Stimulated activated CD4-positive, alpha-beta T cell treated with anti-CD3 and anti-CD28 coated beads, Interleukin-1b, Interleukin-23, amount 100 ng/mL, for 4 hours (primary cell): ENCODE measurements around the gene SNAPC3.
"Not testable (repeated sequence)": the region's sequence is repeated elsewhere in the genome, so short reads cannot be mapped to it uniquely, and the experiment has no call there.

Experiments
- DNase-seq, 2 donors: peaks; one replicate each; pipeline ENCODE4 v3.0.0-alpha.2; 2020; ENCODE audit warnings: low read depth in 2 of 2

Gene SNAPC3

GRCh38 chr9:15423231-15423985, 732 bp downstream of the SNAPC3 start:
- no peak for DNase-seq

DNA sequence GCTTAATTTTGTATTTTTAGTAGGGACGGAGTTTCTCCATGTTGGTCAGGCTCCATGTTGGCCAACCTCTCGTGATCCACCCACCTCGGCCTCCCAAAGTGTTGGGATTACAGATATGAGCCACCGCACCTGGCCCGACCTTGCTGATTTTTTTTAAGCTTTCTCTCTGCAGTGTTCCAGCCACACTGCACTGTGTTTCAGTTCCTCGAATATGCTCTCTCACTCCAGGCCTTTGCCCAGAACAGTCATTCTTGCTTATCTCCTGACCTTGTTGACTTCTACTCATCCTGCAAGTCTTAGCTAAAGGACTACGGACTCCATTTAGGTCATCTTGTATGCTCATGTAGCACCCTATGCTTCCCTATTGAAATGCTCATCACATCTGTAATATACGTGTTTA, 3.3 kb downstream of the SNAPC3 start:
- DNase-seq: no peak

DNA sequence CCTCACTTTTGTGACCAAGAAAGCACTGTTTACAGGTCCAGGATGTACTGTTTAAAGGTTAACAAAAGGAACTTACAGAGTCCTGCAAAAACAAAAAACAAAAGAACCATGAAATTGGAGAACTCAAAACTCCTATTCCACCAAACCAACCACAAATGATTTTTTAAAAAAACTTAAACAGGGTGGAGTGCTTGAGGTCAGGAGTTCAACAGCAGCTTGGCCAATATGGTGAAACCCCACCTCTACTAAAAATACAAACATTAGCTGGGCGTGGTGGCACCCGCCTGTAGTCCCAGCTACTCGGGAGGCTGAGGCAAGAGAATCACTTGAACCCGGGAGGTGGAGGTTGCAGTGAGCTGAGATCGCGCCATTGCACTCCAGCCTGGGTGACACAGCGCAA, 5.0 kb downstream of the SNAPC3 start:
- not testable (repeated sequence) for DNase-seq

- DNase-seq: no peak
Measured at GRCh38 chr9:15430920-15431844, 8.5 kb downstream of the SNAPC3 start.

DNA sequence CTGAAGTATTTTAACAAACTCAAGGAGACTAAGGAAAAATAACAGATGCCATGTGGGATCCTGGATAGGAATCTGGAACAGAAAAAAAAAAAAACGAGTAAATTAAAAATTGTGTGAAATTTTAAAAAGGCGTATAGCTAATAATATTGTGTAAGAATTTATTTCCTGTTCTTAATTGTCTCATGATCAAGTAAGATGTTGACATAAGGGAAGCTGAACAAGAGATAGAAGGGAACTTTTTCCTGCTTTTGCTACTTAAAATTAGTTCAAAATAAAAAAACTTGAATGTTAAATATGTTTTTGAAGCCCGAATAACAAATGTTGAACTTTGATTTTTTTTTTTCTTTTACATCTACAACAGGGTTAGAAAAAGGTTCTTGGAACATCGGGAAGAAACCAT, 10.5 kb downstream of the SNAPC3 start:
- DNase-seq: no peak

- DNase-seq: no peak
Measured at GRCh38 chr9:15433661-15434060, 11.0 kb downstream of the SNAPC3 start.

GRCh38 chr9:15438891-15439290, 16.2 kb downstream of the SNAPC3 start:
- DNase-seq: no peak

DNA sequence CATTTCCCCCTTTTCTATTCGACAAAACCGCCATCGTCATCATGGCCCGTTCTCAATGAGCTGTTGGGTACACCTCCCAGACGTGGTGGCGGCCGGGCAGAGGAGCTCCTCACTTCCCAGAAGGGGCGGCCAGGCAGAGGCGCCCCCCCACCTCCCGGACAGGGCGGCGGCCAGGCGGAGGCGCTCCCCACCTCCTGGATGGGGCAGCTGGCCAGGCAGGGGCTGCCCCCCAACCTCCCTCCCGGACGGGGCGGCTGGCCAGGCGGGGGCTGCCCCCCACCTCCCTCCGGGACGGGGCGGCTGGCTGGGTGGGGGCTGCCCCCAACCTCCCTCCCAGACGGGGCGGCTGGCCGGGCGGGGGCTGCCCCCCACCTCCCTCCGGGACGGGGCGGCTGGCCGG, 19.2 kb downstream of the SNAPC3 start:
- not testable (repeated sequence) for DNase-seq

- DNase-seq: not testable (repeated sequence)
Measured at GRCh38 chr9:15442264-15442663, 19.6 kb downstream of the SNAPC3 start.

DNA sequence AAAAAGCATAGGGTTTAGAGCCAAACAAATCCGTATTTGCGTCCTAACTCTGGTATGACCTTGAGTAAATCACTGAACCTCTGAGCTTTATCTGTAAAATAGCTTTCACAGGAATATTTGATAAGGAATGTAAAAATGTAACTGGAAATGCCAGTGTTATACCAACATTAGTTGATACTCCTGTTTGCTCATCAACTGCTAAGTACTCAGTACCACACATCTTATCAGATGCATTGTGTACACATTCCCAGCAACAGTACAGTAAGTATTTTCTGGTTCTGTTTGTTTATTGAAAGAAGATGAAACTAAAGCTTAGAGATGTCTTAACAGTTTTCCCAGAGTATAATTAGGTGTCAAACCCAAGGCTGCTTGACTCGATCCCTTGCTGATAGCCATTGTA, 21.5 kb downstream of the SNAPC3 start:
- DNase-seq: no peak

DNA sequence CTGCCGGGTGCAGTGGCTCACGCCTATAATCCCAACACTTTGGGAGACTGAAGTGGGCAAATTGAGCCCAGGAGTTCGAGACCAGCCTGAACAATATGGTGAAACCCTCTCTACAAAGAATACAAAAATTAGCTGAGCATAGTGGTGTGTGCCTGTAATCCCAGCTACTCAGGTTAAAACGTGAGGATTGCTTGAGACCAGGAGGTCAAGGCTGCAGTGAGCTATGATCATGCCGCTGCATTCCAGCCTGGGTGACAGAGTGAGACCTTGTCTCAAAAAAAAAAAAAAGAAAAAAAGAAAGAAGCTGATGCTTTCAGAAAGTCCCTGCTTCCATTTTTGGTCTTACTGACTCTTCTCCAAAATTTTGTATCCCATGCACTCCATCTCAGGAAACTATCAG, 31.3 kb downstream of the SNAPC3 start:
- no peak for DNase-seq

DNA sequence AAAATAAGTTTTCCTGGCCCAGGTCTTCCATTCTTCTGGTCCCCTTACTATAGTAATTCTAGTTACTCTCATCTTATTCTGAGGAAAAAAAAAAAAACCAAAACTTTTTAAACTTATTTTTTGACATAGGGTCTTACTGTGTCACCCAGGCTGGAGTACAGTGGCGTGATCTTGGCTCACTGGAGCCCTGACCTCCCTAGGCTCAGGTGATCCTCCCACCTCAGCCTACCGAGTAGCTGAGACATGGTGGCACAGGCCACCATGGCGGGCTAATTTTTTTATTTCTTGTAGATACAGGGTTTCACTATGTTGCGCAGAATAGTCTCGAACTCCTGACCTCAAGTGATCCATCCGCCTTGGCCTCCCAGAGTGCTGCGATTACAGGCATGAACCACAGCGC, 38.4 kb downstream of the SNAPC3 start:
- no peak for DNase-seq

GRCh38 chr9:15461601-15462000, 38.9 kb downstream of the SNAPC3 start:
- no peak for DNase-seq

- DNase-seq: no peak
Measured at GRCh38 chr9:15468145-15468544, 45.5 kb downstream of the SNAPC3 start.

DNA sequence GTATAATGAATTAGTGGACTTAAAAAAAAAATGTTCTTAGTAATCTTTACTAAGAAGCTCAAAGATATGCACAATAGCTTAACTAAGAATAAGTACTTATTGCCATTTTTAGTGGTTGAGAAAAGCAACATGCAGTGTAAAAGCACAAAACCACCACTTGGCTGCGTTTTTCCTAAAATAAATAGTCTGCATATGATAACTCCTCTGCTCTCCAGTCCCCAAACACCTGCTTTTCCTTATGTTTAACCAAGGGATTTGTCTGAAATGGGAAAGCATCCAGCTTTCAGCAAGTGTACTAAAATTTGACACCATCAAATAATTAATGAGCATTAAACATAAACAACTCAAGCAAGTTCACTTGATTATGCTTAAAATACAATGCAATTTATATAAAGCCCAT, 46.7 kb downstream of the SNAPC3 start:
- no peak for DNase-seq

DNA sequence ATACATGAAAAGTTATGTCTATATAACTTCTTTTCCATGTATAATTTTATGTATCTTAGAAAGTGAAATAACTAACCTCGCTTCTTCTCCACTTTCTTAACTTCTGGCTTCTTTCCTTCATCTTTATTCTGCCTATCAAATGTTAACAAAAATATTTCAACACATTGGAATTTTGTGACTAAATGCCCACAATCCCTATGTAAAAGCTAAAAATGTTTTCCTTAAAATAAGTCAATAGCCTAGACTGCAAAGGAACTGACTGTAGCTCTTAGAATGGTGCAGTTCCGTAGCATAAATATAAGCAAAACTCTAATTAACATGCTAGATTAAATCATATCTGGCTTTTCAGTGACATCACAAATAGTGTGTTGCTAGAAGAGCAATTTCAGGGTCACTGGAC, 47.2 kb downstream of the SNAPC3 start:
- DNase-seq: no peak

DNA sequence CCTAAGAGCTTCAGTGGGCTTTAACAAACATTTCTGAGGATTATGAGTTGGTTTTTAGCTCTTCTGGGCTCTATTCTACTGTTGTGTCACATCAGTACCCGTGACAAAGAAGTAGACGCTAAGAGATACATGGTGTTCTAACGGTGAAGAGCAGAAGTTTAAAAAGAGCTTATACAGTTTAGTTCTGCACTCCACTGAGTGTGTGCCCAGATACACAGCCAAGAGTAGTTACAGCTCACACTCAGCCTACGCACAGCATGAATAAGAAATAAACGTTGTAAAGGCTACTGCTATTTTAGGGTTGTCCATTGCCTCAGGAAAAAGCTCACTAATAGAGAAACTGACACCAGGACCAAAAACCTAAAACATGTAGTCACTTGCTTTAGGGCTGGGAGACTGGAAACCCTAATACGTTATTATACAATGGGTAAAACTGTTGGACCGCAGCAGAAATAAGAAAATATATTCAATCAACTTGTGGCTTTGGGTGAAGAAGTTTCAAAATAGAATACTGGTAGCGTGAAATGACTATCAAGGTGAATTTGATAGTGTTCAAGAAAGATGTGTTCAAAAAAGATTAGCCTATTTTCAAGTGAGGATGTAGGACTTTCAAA, 53.4 kb downstream of the SNAPC3 start:
- no peak for DNase-seq

DNA sequence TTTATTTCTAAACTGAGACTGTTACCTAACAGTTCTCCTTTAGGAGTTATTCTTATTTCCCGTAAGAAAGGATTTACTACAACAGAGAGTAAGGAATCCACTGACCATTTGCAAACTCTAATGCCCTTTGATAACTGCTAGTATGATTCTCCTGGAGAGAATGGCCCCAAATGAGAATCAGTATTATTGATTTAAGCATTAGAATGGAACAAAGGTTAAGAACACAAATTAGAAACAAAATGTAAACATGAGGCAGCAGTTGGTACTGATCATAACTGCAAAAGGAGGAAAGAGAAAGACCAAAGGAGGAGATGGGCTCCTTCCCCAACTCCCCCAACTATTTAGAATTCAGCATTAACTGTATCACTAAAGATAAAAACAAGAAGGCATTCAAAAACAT, 57.4 kb downstream of the SNAPC3 start:
- DNase-seq: no peak

GRCh38 chr9:15482146-15482545, 59.5 kb downstream of the SNAPC3 start:
- no peak for DNase-seq

- no peak for DNase-seq
Measured at GRCh38 chr9:15484802-15485201, 62.1 kb downstream of the SNAPC3 start.

DNA sequence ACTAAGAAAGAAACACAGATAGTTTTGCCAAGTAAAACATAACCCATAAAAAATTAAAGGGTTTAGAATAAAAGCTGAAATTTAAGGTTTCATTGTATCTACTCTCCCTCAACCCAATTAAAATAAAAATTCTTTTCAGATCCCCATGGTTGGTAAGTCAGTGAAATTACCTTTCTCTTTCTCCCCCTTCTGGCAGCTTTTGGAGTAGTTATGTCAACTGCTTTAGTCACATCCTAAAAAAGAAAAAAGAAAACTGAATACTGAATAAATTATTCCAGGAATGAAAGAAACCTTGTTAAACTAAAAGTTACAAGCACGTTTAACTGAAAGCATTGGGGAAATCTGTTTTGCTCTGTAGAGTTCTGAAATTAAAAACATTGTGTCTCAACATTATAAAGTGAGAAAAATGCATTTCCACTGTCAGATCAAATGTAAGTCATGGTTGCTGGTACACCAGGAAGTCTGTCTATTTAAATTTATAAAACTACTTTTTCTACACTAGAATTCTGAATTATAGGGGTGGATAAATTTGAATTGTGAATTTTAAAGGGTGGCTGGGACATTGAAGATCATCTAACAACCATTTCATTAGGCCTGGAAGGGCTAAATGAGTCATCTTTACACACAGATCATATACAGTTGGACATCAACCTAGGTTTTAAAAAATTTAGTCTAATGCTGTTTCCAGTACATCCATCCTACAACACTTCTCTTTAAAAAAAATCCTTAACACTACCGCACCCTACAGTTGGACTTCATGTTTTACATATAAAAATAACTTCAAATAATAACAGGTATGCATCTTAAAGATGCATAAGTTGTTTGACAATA, 63.4 kb downstream of the SNAPC3 start:
- no peak for DNase-seq

- no peak for DNase-seq
Measured at GRCh38 chr9:15491950-15492349, 69.3 kb downstream of the SNAPC3 start.
